Neural cell (in vitro differentiated cells): ENCODE measurements around the gene UCKL1.

Source experiments
- EP300 ChIP-seq: fragments of 450-650 bp; conservative IDR thresholded peaks from 2 replicates; pipeline ENCODE4 v1.6.1; 2014; ENCODE audit warnings: antibody characterized with exemption, mild to moderate bottlenecking, moderate library complexity; ENCODE audit not compliant: poor library complexity, severe bottlenecking
- EZH2 ChIP-seq: fragments of 200-600, 300-800 bp; shearing (Covaris generic), sonication (generic); IDR thresholded peaks from 2 replicates; pipeline ENCODE4 v1.6.1; 2014; ENCODE audit warnings: antibody characterized with exemption, low read length, borderline replicate concordance, mild to moderate bottlenecking; ENCODE audit not compliant: insufficient read depth, poor library complexity, severe bottlenecking
- POLR2AphosphoS5 ChIP-seq: IDR thresholded peaks from 2 replicates; pipeline ENCODE4 v1.6.1; 2012
- RAD21 ChIP-seq: fragments of 450-650 bp; conservative IDR thresholded peaks from 2 replicates; pipeline ENCODE4 v1.6.1; 2014; ENCODE audit warnings: antibody characterized with exemption, mild to moderate bottlenecking, moderate library complexity
- REST ChIP-seq: IDR thresholded peaks from 2 replicates; pipeline ENCODE4 v1.6.1; 2012; ENCODE audit warnings: borderline replicate concordance
- TAF1 ChIP-seq: IDR thresholded peaks from 2 replicates; pipeline ENCODE4 v1.6.1; 2012; ENCODE audit warnings: low read depth
- TF ChIP-seq, protein P1 (sequence below): fragments of 450-650 bp; IDR thresholded peaks from 2 replicates; pipeline ENCODE4 v1.5.1; 2014; ENCODE audit warnings: antibody characterized with exemption, mild to moderate bottlenecking, moderate library complexity; ENCODE audit not compliant: poor library complexity, severe bottlenecking

GRCh38 chr20:63931735-63932134, 24.5 kb downstream of the UCKL1 start:
- TF ChIP-seq, protein P1, sequence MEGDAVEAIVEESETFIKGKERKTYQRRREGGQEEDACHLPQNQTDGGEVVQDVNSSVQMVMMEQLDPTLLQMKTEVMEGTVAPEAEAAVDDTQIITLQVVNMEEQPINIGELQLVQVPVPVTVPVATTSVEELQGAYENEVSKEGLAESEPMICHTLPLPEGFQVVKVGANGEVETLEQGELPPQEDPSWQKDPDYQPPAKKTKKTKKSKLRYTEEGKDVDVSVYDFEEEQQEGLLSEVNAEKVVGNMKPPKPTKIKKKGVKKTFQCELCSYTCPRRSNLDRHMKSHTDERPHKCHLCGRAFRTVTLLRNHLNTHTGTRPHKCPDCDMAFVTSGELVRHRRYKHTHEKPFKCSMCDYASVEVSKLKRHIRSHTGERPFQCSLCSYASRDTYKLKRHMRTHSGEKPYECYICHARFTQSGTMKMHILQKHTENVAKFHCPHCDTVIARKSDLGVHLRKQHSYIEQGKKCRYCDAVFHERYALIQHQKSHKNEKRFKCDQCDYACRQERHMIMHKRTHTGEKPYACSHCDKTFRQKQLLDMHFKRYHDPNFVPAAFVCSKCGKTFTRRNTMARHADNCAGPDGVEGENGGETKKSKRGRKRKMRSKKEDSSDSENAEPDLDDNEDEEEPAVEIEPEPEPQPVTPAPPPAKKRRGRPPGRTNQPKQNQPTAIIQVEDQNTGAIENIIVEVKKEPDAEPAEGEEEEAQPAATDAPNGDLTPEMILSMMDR, result no peak
- TF ChIP-seq TAF1 (no peak), EP300 (no peak), POLR2AphosphoS5 (no peak), REST (no peak), RAD21 (no peak), EZH2 (no peak)
